HG03095 (cell line): ENCODE measurements around the gene HCN4.

ENCODE experiments used
- ATAC-seq: cut with Tn5 transposase; IDR thresholded peaks from one replicate; pipeline ENCODE4 v1.9.1; 2021; ENCODE audit warnings: moderate library complexity; ENCODE audit not compliant: unreplicated experiment

The HCN4 gene

GRCh38 chr15:73382115-73382514, 13.4 kb upstream of the HCN4 start:
- no peak for ATAC-seq

GRCh38 chr15:73380661-73381060, 11.9 kb upstream of the HCN4 start:
- ATAC-seq, result no peak

- ATAC-seq, result no peak
These were observed 9.3 kb upstream of the HCN4 start for GRCh38 chr15:73378089-73378488.

- ATAC-seq, result no peak
These were observed 7.1 kb upstream of the HCN4 start for GRCh38 chr15:73375755-73376305.

GRCh38 chr15:73375012-73375411, 6.3 kb upstream of the HCN4 start:
- no peak for ATAC-seq

GRCh38 chr15:73374604-73375003, 5.8 kb upstream of the HCN4 start:
- no peak for ATAC-seq

- no peak for ATAC-seq
These were observed 4.5 kb upstream of the HCN4 start for GRCh38 chr15:73373221-73373620.

GRCh38 chr15:73371812-73372211, 3.1 kb upstream of the HCN4 start:
- no peak for ATAC-seq

- ATAC-seq, result no peak
These were observed 1.4 kb upstream of the HCN4 start for GRCh38 chr15:73370151-73370550.

GRCh38 chr15:73369154-73369694, 466 bp upstream of the HCN4 start:
- ATAC-seq, result no peak

GRCh38 chr15:73367624-73368300, 996 bp downstream of the HCN4 start:
- no peak for ATAC-seq

- ATAC-seq, result no peak
These were observed 1.8 kb downstream of the HCN4 start for GRCh38 chr15:73366766-73367623.

GRCh38 chr15:73364070-73364469, 4.7 kb downstream of the HCN4 start:
- ATAC-seq, result no peak

GRCh38 chr15:73362900-73363299, 5.9 kb downstream of the HCN4 start:
- no peak for ATAC-seq

- no peak for ATAC-seq
These were observed 7.4 kb downstream of the HCN4 start for GRCh38 chr15:73361337-73361736.

- ATAC-seq, result no peak
These were observed 9.1 kb downstream of the HCN4 start for GRCh38 chr15:73359651-73360050.

- ATAC-seq, result no peak
These were observed 10.6 kb downstream of the HCN4 start for GRCh38 chr15:73357999-73358665.

GRCh38 chr15:73355612-73356265, 13.0 kb downstream of the HCN4 start:
- no peak for ATAC-seq

GRCh38 chr15:73354241-73354640, 14.5 kb downstream of the HCN4 start:
- no peak for ATAC-seq

GRCh38 chr15:73353734-73354133, 15.0 kb downstream of the HCN4 start:
- ATAC-seq, result no peak

- ATAC-seq, result no peak
These were observed 16.7 kb downstream of the HCN4 start for GRCh38 chr15:73352082-73352481.
